Measurements from ENCODE around the gene TEPSIN.
A peak's percentile ranks its signal among the peaks of the same experiment; 100 is the strongest.

Gene TEPSIN

GRCh38 chr17:81251094-81251708 is 12.3 kb upstream of the TEPSIN start:
- no peak for DNase-seq (ENCODE audit: low spot score)
- no peak for FAIRE-seq

GRCh38 chr17:81250286-81251093 is 11.6 kb upstream of the TEPSIN start:
- FAIRE-seq (no peak), DNase-seq (ENCODE audit: low spot score) (no peak)

- DNase-seq (ENCODE audit: low spot score) = no peak
- FAIRE-seq = no peak
These were observed 10.6 kb upstream of the TEPSIN start for GRCh38 chr17:81249223-81250040.

- FAIRE-seq (no peak), DNase-seq (ENCODE audit: low spot score) (no peak)
These were observed 9.8 kb upstream of the TEPSIN start for GRCh38 chr17:81248649-81249048.

- DNase-seq (ENCODE audit: low spot score) (no peak), FAIRE-seq (no peak)
These were observed 8.6 kb upstream of the TEPSIN start for GRCh38 chr17:81247339-81247990.

- DNase-seq (ENCODE audit: low spot score) (no peak), FAIRE-seq (no peak)
These were observed 8.0 kb upstream of the TEPSIN start for GRCh38 chr17:81246679-81247338.

- DNase-seq (ENCODE audit: low spot score) (no peak), FAIRE-seq (no peak)
These were observed 7.5 kb upstream of the TEPSIN start for GRCh38 chr17:81246343-81246670.

- FAIRE-seq = no peak
- DNase-seq (ENCODE audit: low spot score) = no peak
These were observed 6.9 kb upstream of the TEPSIN start for GRCh38 chr17:81245665-81246342.

- DNase-seq (ENCODE audit: low spot score) (peak; percentile 77), FAIRE-seq (peak; percentile 76)
These were observed 6.3 kb upstream of the TEPSIN start for GRCh38 chr17:81245024-81245664.

- no peak for FAIRE-seq
These were observed 5.6 kb upstream of the TEPSIN start for GRCh38 chr17:81244358-81245023.

GRCh38 chr17:81243333-81243664 is 4.4 kb upstream of the TEPSIN start:
- DNase-seq (ENCODE audit: low spot score) = no peak
- no peak for FAIRE-seq

More at GRCh38 chr17:81244358-81245023, 5.6 kb upstream of the TEPSIN start:
- no peak for DNase-seq (ENCODE audit: low spot score)

- DNase-seq (ENCODE audit: low spot score) (no peak), FAIRE-seq (no peak)
These were observed 3.8 kb upstream of the TEPSIN start for GRCh38 chr17:81242421-81243332.

- no peak for FAIRE-seq
- DNase-seq (ENCODE audit: low spot score) = no peak
These were observed 3.0 kb upstream of the TEPSIN start for GRCh38 chr17:81241648-81242420.

- no peak for DNase-seq (ENCODE audit: low spot score)
- no peak for FAIRE-seq
These were observed 2.3 kb upstream of the TEPSIN start for GRCh38 chr17:81241203-81241602.

- no peak for DNase-seq (ENCODE audit: low spot score)
- no peak for FAIRE-seq
These were observed 1.9 kb upstream of the TEPSIN start for GRCh38 chr17:81240761-81241160.

GRCh38 chr17:81239714-81240555 is 1.1 kb upstream of the TEPSIN start:
- FAIRE-seq (no peak), DNase-seq (ENCODE audit: low spot score) (peak; percentile 9)

- FAIRE-seq (no peak), DNase-seq (ENCODE audit: low spot score) (no peak)
These were observed 403 bp downstream of the TEPSIN start for GRCh38 chr17:81238490-81238814.

Measured in RCC 7860 (cell line).